OCI-LY7 (cell line): ENCODE data around the gene KIAA1328. TPM values are rescaled to one million over a fixed set of nuclear protein-coding genes. Genes with fewer than 3 reads are reported as not detected.

ENCODE experiments used
- BruUV-seq: library from RNA; stranded (reverse); fragments of 400-500 nt; replicated peaks from 2 replicates; lab custom pipeline; 2021; lab: Mats Ljungman, UMichigan
- CTCF ChIA-PET: fragments of 300-600 bp; sonication (Branson Sonifier 250); formaldehyde crosslinking; loops from one replicate; lab custom pipeline; 2022; ENCODE audit warnings: antibody characterized with exemption; ENCODE audit not compliant: unreplicated experiment; lab: Charles Lee
- POLR2A ChIA-PET: fragments of 300-600 bp; sonication (Branson Sonifier 250); formaldehyde crosslinking; loops from one replicate; lab custom pipeline; 2022; ENCODE audit warnings: antibody characterized with exemption; lab: Charles Lee
- DNase-seq: peaks from one replicate; pipeline ENCODE4 v3.0.0-alpha.2; 2015; ENCODE audit warnings: low spot score
- H2AFZ ChIP-seq: fragments of 200-600 bp; sonication (generic), shearing (Covaris generic); 2 replicates; pipeline ENCODE4 v1.6.1; 2014; ENCODE audit warnings: mild to moderate bottlenecking, antibody characterized with exemption, low read length, moderate library complexity
- H3K27ac ChIP-seq: fragments of 200-600 bp; sonication (generic); 2 replicates; pipeline ENCODE4 v1.5.1; 2014; ENCODE audit warnings: mixed run types, low read depth, mild to moderate bottlenecking, moderate library complexity, low read length, inconsistent platforms; ENCODE audit not compliant: poor library complexity, severe bottlenecking
- H3K36me3 ChIP-seq: fragments of 200-600 bp; sonication (generic); 2 replicates; pipeline ENCODE4 v1.6.1; 2014; ENCODE audit warnings: mild to moderate bottlenecking, antibody characterized with exemption, low read length, moderate library complexity, mixed read lengths; ENCODE audit not compliant: insufficient read depth
- H3K4me1 ChIP-seq: fragments of 200-600 bp; sonication (generic); 2 replicates; pipeline ENCODE4 v1.5.1; 2014; ENCODE audit warnings: mild to moderate bottlenecking, low read length; ENCODE audit not compliant: insufficient read depth, poor library complexity, severe bottlenecking
- H3K4me2 ChIP-seq: fragments of 200-600 bp; sonication (generic); 2 replicates; pipeline ENCODE4 v1.6.1; 2014; ENCODE audit warnings: mild to moderate bottlenecking, low read length
- H3K4me3 ChIP-seq: fragments of 200-600 bp; sonication (generic); 2 replicates; pipeline ENCODE4 v1.5.1; 2014; ENCODE audit warnings: mild to moderate bottlenecking, low read depth, low read length; ENCODE audit not compliant: poor library complexity, severe bottlenecking
- H3K79me2 ChIP-seq: fragments of 200-600 bp; sonication (generic); 2 replicates; pipeline ENCODE4 v1.6.1; 2016; ENCODE audit warnings: low read depth, mild to moderate bottlenecking, low read length, moderate library complexity, mixed read lengths; ENCODE audit not compliant: insufficient read depth
- H3K9me2 ChIP-seq: fragments of 200-600 bp; sonication (generic); 2 replicates; pipeline ENCODE4 v1.6.1; 2016; ENCODE audit warnings: mild to moderate bottlenecking, low read length, mixed read lengths; ENCODE audit not compliant: insufficient read depth
- H3K9me3 ChIP-seq: fragments of 200-600 bp; sonication (generic); 2 replicates; pipeline ENCODE4 v1.6.1; 2014; ENCODE audit warnings: mild to moderate bottlenecking, mixed run types, low read length, mixed read lengths
- H4K20me1 ChIP-seq: fragments of 200-600 bp; sonication (generic); 2 replicates; pipeline ENCODE4 v1.6.1; 2014; ENCODE audit warnings: mild to moderate bottlenecking, antibody characterized with exemption, low read length, moderate library complexity, mixed read lengths; ENCODE audit not compliant: insufficient read depth
- EZH2phosphoT487 ChIP-seq: fragments of 200-600 bp; sonication (generic); IDR thresholded peaks from 2 replicates; pipeline ENCODE4 v1.6.1; 2018; ENCODE audit warnings: low read depth, borderline replicate concordance, mild to moderate bottlenecking, mixed run types, antibody characterized with exemption, low read length, moderate library complexity, mixed read lengths
- intact Hi-C: fragments of 100-400 bp; cut with micrococcal nuclease; formaldehyde crosslinking; loops from one replicate; pipeline ENCODE4 v1.10.0; 2022; ENCODE audit not compliant: unreplicated experiment
- total RNA-seq, 2 experiments: library from RNA; depleted of rRNA in 1 of 2; stranded (reverse); fragments of >200 nt in 1 of 2; shearing (Covaris generic) in 1 of 2; gene quantifications; 2 replicates each; pipeline ENCODE4 v1.2.3, GENCODE V29; 2014 to 2022
- TF ChIP-seq, protein P1 (sequence below): fragments of 200-600 bp; sonication (generic); conservative IDR thresholded peaks from 2 replicates; pipeline ENCODE4 v1.5.1; 2014; ENCODE audit warnings: mild to moderate bottlenecking, antibody characterized with exemption, low read length, moderate library complexity, mixed read lengths

Gene KIAA1328
- total RNA-seq, 2 experiments from 2014 or later = 3.0 to 5.8 TPM

DNA sequence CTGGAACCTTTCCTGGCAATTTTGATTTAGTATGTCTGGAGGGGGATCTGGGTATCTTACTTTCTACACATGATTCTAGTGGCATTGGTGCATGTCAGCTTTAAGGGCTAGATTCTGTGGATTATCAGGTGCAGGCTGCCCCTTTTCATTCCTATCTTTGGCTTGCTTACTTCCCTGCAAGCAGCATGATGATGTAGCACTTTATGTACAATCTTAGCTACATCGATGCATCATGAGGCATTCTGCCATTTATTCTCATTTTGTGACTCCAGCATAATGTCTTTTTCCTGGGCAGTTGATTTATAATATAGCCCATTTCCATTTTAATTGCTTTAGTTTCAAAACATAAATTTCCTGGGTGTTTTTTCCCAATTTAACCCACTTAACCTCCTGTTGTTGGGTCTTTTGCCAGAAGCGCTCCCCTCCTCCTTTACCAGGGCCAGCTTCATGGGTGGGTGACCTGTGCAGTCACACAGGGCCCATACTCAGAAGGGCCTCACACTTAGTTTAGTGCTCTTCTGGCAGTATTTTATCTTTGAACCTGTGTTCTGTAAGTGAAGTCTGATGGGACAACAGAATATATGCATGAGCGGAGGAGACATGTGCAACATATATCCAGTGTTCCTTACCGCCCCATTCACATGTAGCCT, 36.2 kb upstream of the KIAA1328 start:
- DNase-seq = no peak
- Histone ChIP-seq H3K9me2 (no peaks in the 10 kb centered on the region), H3K9me3 (no peaks in the 10 kb centered on the region), H3K4me2 (no peak overlapping the region), H3K79me2 (no peaks in the 10 kb centered on the region), H3K27ac (no peak overlapping the region), H3K4me1 (no peaks in the 10 kb centered on the region), H3K4me3 (no peak overlapping the region), H2AFZ (no peak overlapping the region), H4K20me1 (no peaks in the 10 kb centered on the region), H3K36me3 (peaks cover 46% of the 10 kb centered on the region)
- POLR2A ChIA-PET = no interaction called here
- TF ChIP-seq, protein P1, sequence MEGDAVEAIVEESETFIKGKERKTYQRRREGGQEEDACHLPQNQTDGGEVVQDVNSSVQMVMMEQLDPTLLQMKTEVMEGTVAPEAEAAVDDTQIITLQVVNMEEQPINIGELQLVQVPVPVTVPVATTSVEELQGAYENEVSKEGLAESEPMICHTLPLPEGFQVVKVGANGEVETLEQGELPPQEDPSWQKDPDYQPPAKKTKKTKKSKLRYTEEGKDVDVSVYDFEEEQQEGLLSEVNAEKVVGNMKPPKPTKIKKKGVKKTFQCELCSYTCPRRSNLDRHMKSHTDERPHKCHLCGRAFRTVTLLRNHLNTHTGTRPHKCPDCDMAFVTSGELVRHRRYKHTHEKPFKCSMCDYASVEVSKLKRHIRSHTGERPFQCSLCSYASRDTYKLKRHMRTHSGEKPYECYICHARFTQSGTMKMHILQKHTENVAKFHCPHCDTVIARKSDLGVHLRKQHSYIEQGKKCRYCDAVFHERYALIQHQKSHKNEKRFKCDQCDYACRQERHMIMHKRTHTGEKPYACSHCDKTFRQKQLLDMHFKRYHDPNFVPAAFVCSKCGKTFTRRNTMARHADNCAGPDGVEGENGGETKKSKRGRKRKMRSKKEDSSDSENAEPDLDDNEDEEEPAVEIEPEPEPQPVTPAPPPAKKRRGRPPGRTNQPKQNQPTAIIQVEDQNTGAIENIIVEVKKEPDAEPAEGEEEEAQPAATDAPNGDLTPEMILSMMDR = no peak
- TF ChIP-seq EZH2phosphoT487 = no peak
- no TSS peak for BruUV-seq
- CTCF ChIA-PET = no interaction called here
- intact Hi-C loops = no loop called here

DNA sequence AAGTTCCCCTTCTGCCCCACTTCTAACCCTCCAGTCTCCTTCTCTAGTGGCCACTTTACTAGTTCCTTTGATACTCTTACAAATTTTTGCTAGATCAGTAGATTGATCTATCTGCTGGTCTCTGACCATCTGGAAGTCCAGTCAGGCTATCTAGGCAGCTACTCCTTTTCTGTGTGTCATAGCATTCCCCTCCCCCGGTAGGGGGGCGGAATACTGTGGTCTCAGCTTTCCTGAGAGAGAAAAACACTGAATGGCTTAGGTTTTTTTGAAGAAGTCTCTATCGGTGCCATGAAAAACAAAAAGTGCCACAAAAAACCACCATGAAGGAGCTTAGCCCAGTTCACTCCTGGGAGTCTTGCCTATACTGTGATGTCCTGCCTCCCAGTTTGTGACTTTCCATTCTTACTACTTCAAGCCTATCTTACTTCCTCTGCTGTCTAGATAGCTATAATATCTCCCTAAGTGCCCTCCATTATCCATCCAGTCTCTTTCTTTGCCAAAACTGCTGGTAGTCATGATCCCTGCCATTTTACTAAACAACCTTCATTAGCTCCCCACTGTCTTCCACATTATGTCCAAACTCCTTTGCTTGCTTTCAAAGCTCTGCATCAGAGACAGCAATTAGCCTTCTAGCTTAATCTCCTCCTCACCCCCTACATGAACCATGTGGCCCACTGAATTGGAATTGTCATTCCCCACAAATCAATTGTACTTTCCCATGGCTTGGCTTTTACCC, 30.0 kb upstream of the KIAA1328 start:
- Histone ChIP-seq H3K79me2 (no peaks in the 10 kb centered on the region), H3K4me1 (no peaks in the 10 kb centered on the region), H3K36me3 (peaks cover 45% of the 10 kb centered on the region), H2AFZ (no peak overlapping the region), H3K4me3 (no peak overlapping the region), H3K27ac (no peak overlapping the region), H4K20me1 (no peaks in the 10 kb centered on the region), H3K4me2 (no peak overlapping the region), H3K9me2 (no peaks in the 10 kb centered on the region), H3K9me3 (no peaks in the 10 kb centered on the region)
- TF ChIP-seq, protein P1 = no peak
- no peak for TF ChIP-seq EZH2phosphoT487
- ChIA-PET CTCF (no interaction called here), POLR2A (interaction anchor here (0.7 to 1.0 kb wide), 2 partner anchors 12 to 729 kb away, joined by 3 read pairs; no protein-coding TSS in a partner anchor)
- intact Hi-C loops = no loop called here
- BruUV-seq = no TSS peak
- DNase-seq = no peak

DNA sequence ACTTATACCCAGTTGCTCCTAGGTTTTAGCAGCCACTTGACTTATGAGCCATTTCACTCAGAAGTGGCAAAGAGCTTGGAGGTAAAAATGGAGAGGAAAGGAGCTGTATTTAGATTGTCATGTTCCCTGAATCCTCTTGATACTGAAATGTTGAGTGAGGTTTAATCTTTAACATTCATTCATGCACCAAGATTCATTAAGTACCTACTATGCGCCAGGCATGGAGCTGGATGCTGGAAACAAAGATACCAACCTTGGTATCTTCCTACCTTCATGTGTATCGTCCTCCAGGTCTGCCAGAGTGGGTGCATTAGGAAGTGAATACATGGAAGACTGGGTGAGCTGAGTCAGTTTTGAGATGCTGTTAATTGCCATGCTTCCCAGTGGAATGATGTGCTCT, 23.8 kb upstream of the KIAA1328 start:
- intact Hi-C loops = loop anchor here (5.0 kb wide), 1 partner anchor 33 kb away; no protein-coding TSS in a partner anchor
- H3K4me3 ChIP-seq = no peak overlapping the region
- DNase-seq = no peak
- TF ChIP-seq, protein P1 = no peak
- TF ChIP-seq EZH2phosphoT487 = no peak
- H2AFZ ChIP-seq = no peak overlapping the region
- no peak overlapping the region for H3K4me2 ChIP-seq
- H3K27ac ChIP-seq = no peak overlapping the region
- no peaks in the 10 kb centered on the region for H3K79me2 ChIP-seq
- CTCF ChIA-PET = no interaction called here
- no peaks in the 10 kb centered on the region; the same call in 1 of the 2 replicates for H4K20me1 ChIP-seq
- no peaks in the 10 kb centered on the region for H3K9me3 ChIP-seq
- peaks cover 50% of the 10 kb centered on the region for H3K36me3 ChIP-seq
- BruUV-seq = no TSS peak
- POLR2A ChIA-PET = no interaction called here
- no peaks in the 10 kb centered on the region for H3K9me2 ChIP-seq
- H3K4me1 ChIP-seq = no peaks in the 10 kb centered on the region
